CD4-positive, alpha-beta memory T cell (primary cell): Measurements from ENCODE around the gene JMY. TPM values are rescaled to one million over a fixed set of nuclear protein-coding genes. Genes with fewer than 3 reads are reported as not detected.
A peak's percentile ranks its signal among the peaks of the same experiment; 100 is the strongest.

Experiments used
- CTCF ChIA-PET: fragments of 350-600 bp; sonication (Branson Sonifier 250); formaldehyde crosslinking; loops from one replicate; lab custom pipeline; 2021; ENCODE audit warnings: inconsistent platforms; ENCODE audit not compliant: partially characterized antibody; lab: Charles Lee
- POLR2A ChIA-PET: fragments of 350-600 bp; sonication (Branson Sonifier 250); formaldehyde crosslinking; loops from one replicate; lab custom pipeline; 2021; ENCODE audit not compliant: partially characterized antibody; lab: Charles Lee
- DNase-seq, 5 donors: peaks; one replicate each; pipeline versions ENCODE4 v3.0.0 to v3.0.0-alpha.2; 2020 to 2022; ENCODE audit warnings: mixed read lengths in 1 of 5
- H3K27ac ChIP-seq: one replicate; pipeline ENCODE4 v1.7.0; 2013; ENCODE audit warnings: low read depth, low read length
- H3K27me3 ChIP-seq: 2 replicates; pipeline ENCODE4 v1.7.0; 2013; ENCODE audit warnings: mild to moderate bottlenecking, low read length, moderate library complexity; ENCODE audit not compliant: insufficient read depth
- H3K36me3 ChIP-seq: 2 replicates; pipeline ENCODE4 v1.7.0; 2013; ENCODE audit warnings: mild to moderate bottlenecking, low read length, moderate library complexity; ENCODE audit not compliant: insufficient read depth
- H3K4me1 ChIP-seq: 2 replicates; pipeline ENCODE4 v1.7.0; 2013; ENCODE audit warnings: mild to moderate bottlenecking, low read length, moderate library complexity; ENCODE audit not compliant: insufficient read depth
- H3K4me3 ChIP-seq, 2 donors: one replicate each; pipeline ENCODE4 v1.7.0; 2013; ENCODE audit warnings: low read length in 2 of 2, mild to moderate bottlenecking in 1 of 2
- H3K9me3 ChIP-seq, 2 donors: one replicate each; pipeline ENCODE4 v1.7.0; 2013; ENCODE audit warnings: low read length in 2 of 2, control low read depth in 1 of 2; ENCODE audit not compliant: control insufficient read depth in 1 of 2
- H3K27ac Mint-ChIP-seq, 7 donors: one replicate each; pipeline ENCODE4 v1.8.0; 2020 to 2021; ENCODE audit warnings: mixed read lengths in 7 of 7, mild to moderate bottlenecking in 6 of 7, inconsistent platforms in 3 of 7, moderate library complexity in 3 of 7
- H3K27me3 Mint-ChIP-seq, 2 donors: one replicate each; pipeline ENCODE4 v1.8.0; 2020 to 2021; ENCODE audit warnings: mixed read lengths in 2 of 2
- H3K36me3 Mint-ChIP-seq, 2 donors: one replicate each; pipeline ENCODE4 v1.8.0; 2020 to 2021; ENCODE audit warnings: mixed read lengths in 2 of 2, inconsistent platforms in 1 of 2, mild to moderate bottlenecking in 1 of 2
- H3K4me1 Mint-ChIP-seq, 4 donors: one replicate each; pipeline ENCODE4 v1.8.0; 2020 to 2021; ENCODE audit warnings: mixed read lengths in 4 of 4, mild to moderate bottlenecking in 1 of 4
- H3K4me3 Mint-ChIP-seq, 8 donors: one replicate each; pipeline ENCODE4 v1.8.0; 2020 to 2021; ENCODE audit warnings: mixed read lengths in 8 of 8, mild to moderate bottlenecking in 7 of 8, moderate library complexity in 6 of 8, inconsistent platforms in 3 of 8
- H3K9me3 Mint-ChIP-seq, 8 donors: one replicate each; pipeline ENCODE4 v1.8.0; 2020 to 2021; ENCODE audit warnings: mixed read lengths in 8 of 8, mild to moderate bottlenecking in 5 of 8, inconsistent platforms in 3 of 8, moderate library complexity in 1 of 8
- intact Hi-C: fragments of 100-400 bp; cut with micrococcal nuclease; formaldehyde crosslinking; loops from one replicate; pipeline ENCODE4 v1.15.1; 2023
- polyA plus RNA-seq, 2 donors: library from polyadenylated mRNA; unstranded; fragments of 300-500 nt; fragmentation: Illumina TruSeq; gene quantifications; one replicate each; pipeline ENCODE4 v1.2.3, GENCODE V29; 2021
- total RNA-seq, 2 experiments: library from RNA; stranded (reverse); gene quantifications; one replicate each; pipeline ENCODE4 v1.2.3, GENCODE V29; 2021

JMY gene
- total and polyA plus RNA-seq, 4 experiments from 2014 or later = 4.0 to 29.7 (median 15.6) TPM

DNA sequence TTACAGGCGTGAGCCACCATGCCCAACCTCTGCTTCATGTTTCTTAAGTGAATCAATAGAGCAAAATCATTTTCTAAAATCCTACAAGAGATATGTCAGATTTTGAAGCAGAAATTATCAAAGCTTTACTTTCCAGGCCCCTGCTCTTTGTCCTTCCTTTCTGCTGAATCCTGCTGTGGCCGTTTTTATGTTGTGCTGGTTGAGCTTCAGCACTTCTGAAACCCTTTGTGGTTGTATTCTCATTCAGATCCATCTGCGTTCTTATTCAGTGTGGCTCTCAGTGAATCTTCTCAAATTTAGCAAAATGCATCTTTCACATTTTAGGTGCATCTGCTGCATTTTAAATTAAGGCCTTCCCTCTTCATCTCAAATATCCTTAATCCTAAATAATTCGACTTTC, 26.0 kb downstream of the JMY start:
- Mint-ChIP-seq H3K27me3 (no peaks in the 10 kb centered on the region), H3K9me3 (no peaks in the 10 kb centered on the region), H3K36me3 (peaks cover 3 to 16% of the 10 kb centered on the region in 2 donors), H3K27ac (peak overlapping the region in 2 of 7 donors; percentile 28 to 68), H3K4me1 (peaks cover 30 to 50% (median 30%) of the 10 kb centered on the region in 4 donors), H3K4me3 (peak overlapping the region in 1 of 8 donors; percentile 2)
- H3K9me3 ChIP-seq = no peaks in the 10 kb centered on the region
- no peaks in the 10 kb centered on the region for H3K27me3 ChIP-seq
- intact Hi-C loops = no loop called here
- H3K36me3 ChIP-seq = no peaks in the 10 kb centered on the region
- no peak overlapping the region for H3K27ac ChIP-seq
- POLR2A ChIA-PET = no interaction called here
- CTCF ChIA-PET = no interaction called here
- H3K4me1 ChIP-seq = peaks cover 27% of the 10 kb centered on the region
- no peak for DNase-seq
- H3K4me3 ChIP-seq = no peak overlapping the region

- Mint-ChIP-seq H3K27ac (peak overlapping the region in 2 of 7 donors; percentile 12 to 30), H3K4me1 (peaks cover 32 to 56% (median 36%) of the 10 kb centered on the region in 4 donors), H3K36me3 (peaks cover 8 to 17% of the 10 kb centered on the region in 2 donors), H3K4me3 (peak overlapping the region in 2 of 8 donors; percentile 5 to 21), H3K9me3 (peaks cover 0 to 1% (median 0%) of the 10 kb centered on the region in 8 donors), H3K27me3 (no peaks in the 10 kb centered on the region)
- Histone ChIP-seq H3K27ac (no peak overlapping the region), H3K4me1 (peaks cover 27% of the 10 kb centered on the region), H3K9me3 (no peaks in the 10 kb centered on the region), H3K36me3 (no peaks in the 10 kb centered on the region), H3K4me3 (no peak overlapping the region), H3K27me3 (no peaks in the 10 kb centered on the region)
- intact Hi-C loops = no loop called here
- ChIA-PET CTCF (no interaction called here), POLR2A (no interaction called here)
- DNase-seq = peak in 1 of 5 donors; percentile 19
These were observed 27.4 kb downstream of the JMY start for GRCh38 chr5:79263290-79263689.

DNA sequence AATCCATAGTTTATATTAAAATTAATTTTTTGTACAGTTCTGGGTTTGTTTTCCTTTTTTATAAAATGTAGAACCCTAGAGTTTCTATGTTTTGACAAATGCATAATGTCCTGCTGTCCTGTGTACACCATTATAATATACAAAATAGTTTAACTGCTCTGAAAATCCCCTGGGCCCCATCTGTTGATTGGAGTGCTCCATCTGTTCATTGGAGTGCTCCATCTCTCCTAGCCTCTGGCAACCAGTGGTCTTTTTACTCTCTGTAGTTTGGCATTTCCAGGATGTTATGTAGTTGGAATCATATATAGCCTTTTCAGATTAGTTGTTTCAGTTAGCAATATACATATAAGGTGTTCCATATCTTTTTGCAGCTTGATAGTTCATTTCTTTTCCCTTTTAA, 31.2 kb downstream of the JMY start:
- H3K4me1 Mint-ChIP-seq = peaks cover 43 to 63% (median 51%) of the 10 kb centered on the region in 4 donors
- H3K27me3 Mint-ChIP-seq = no peaks in the 10 kb centered on the region
- peaks cover 18 to 26% of the 10 kb centered on the region in 2 donors for H3K36me3 Mint-ChIP-seq
- Histone ChIP-seq H3K4me1 (peaks cover 20% of the 10 kb centered on the region), H3K4me3 (no peak overlapping the region), H3K27ac (no peak overlapping the region), H3K27me3 (no peaks in the 10 kb centered on the region), H3K36me3 (no peaks in the 10 kb centered on the region), H3K9me3 (no peaks in the 10 kb centered on the region)
- intact Hi-C loops = no loop called here
- DNase-seq = no peak
- ChIA-PET CTCF (no interaction called here), POLR2A (no interaction called here)
- peaks cover 0 to 1% (median 0%) of the 10 kb centered on the region in 8 donors for H3K9me3 Mint-ChIP-seq
- H3K27ac Mint-ChIP-seq = no peak overlapping the region
- no peak overlapping the region for H3K4me3 Mint-ChIP-seq

GRCh38 chr5:79269733-79270166, 33.8 kb downstream of the JMY start:
- intact Hi-C loops = no loop called here
- CTCF ChIA-PET = no interaction called here

GRCh38 chr5:79273341-79273740, 37.4 kb downstream of the JMY start:
- Histone ChIP-seq H3K9me3 (no peaks in the 10 kb centered on the region), H3K4me3 (no peak overlapping the region), H3K27me3 (no peaks in the 10 kb centered on the region), H3K36me3 (no peaks in the 10 kb centered on the region), H3K27ac (no peak overlapping the region), H3K4me1 (no peaks in the 10 kb centered on the region)
- Mint-ChIP-seq H3K4me3 (no peak overlapping the region), H3K9me3 (peaks cover 0 to 2% (median 0%) of the 10 kb centered on the region in 8 donors), H3K36me3 (peaks cover 18 to 23% of the 10 kb centered on the region in 2 donors), H3K4me1 (peaks cover 27 to 60% (median 44%) of the 10 kb centered on the region in 4 donors), H3K27me3 (no peaks in the 10 kb centered on the region), H3K27ac (no peak overlapping the region)
- DNase-seq = no peak
- CTCF ChIA-PET = no interaction called here
- POLR2A ChIA-PET = no interaction called here
- intact Hi-C loops = no loop called here

More at GRCh38 chr5:79269733-79270166, 33.8 kb downstream of the JMY start:
- Histone ChIP-seq H3K4me1 (peaks cover 8% of the 10 kb centered on the region), H3K27me3 (no peaks in the 10 kb centered on the region), H3K27ac (no peak overlapping the region), H3K36me3 (no peaks in the 10 kb centered on the region), H3K4me3 (no peak overlapping the region), H3K9me3 (no peaks in the 10 kb centered on the region)
- H3K9me3 Mint-ChIP-seq = peaks cover 0 to 4% (median 0%) of the 10 kb centered on the region in 8 donors
- H3K4me3 Mint-ChIP-seq = no peak overlapping the region
- H3K27me3 Mint-ChIP-seq = no peaks in the 10 kb centered on the region
- POLR2A ChIA-PET = no interaction called here
- peaks cover 16 to 18% of the 10 kb centered on the region in 2 donors for H3K36me3 Mint-ChIP-seq
- H3K4me1 Mint-ChIP-seq = peaks cover 37 to 66% (median 50%) of the 10 kb centered on the region in 4 donors
- H3K27ac Mint-ChIP-seq = peak overlapping the region in 1 of 7 donors; percentile 35
- DNase-seq = no peak

DNA sequence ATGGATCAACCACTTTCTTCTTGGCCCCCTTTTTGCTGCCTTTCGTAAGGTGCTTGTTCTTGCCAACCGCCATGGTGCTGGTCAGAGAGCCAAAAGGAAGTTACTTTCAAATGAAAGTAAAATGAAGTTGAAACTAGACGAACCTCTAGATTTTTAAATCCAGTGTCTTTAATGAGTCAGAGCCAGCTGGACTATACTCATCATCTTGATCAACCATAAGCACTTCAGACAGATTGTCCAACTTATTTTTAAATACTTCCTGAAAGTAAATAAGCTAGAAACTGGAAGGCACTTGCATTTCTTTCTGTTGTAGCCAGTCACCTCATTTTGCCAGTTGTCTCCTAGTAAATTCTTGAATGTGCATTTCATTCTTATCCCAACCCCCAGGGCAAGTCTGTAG, 48.9 kb downstream of the JMY start:
- DNase-seq = no peak
- H3K4me3 ChIP-seq = no peak overlapping the region
- no peaks in the 10 kb centered on the region for H3K27me3 ChIP-seq
- H3K36me3 ChIP-seq = peaks cover under 1% of the 10 kb centered on the region
- CTCF ChIA-PET = no interaction called here
- no peak overlapping the region for H3K27ac Mint-ChIP-seq
- H3K9me3 Mint-ChIP-seq = no peaks in the 10 kb centered on the region
- H3K36me3 Mint-ChIP-seq = peaks cover 47 to 60% of the 10 kb centered on the region in 2 donors
- no peak overlapping the region for H3K4me3 Mint-ChIP-seq
- intact Hi-C loops = loop anchor here (5.0 kb wide), 1 partner anchor 48 kb away; the partner anchor contains the start of gene JMY
- no peaks in the 10 kb centered on the region for H3K9me3 ChIP-seq
- H3K4me1 Mint-ChIP-seq = peaks cover 7 to 28% (median 22%) of the 10 kb centered on the region in 4 donors
- H3K27me3 Mint-ChIP-seq = no peaks in the 10 kb centered on the region
- H3K4me1 ChIP-seq = no peaks in the 10 kb centered on the region
- POLR2A ChIA-PET = no interaction called here
- no peak overlapping the region for H3K27ac ChIP-seq

- no peak for DNase-seq
- H3K9me3 Mint-ChIP-seq = no peaks in the 10 kb centered on the region
- no peak overlapping the region for H3K4me3 ChIP-seq
- no peaks in the 10 kb centered on the region for H3K27me3 Mint-ChIP-seq
- no peaks in the 10 kb centered on the region for H3K9me3 ChIP-seq
- no peak overlapping the region for H3K27ac ChIP-seq
- peaks cover 4% of the 10 kb centered on the region for H3K36me3 ChIP-seq
- H3K27me3 ChIP-seq = no peaks in the 10 kb centered on the region
- H3K4me1 ChIP-seq = no peaks in the 10 kb centered on the region
- H3K4me1 Mint-ChIP-seq = peaks cover 7 to 28% (median 22%) of the 10 kb centered on the region in 4 donors
- peaks cover 44 to 59% of the 10 kb centered on the region in 2 donors for H3K36me3 Mint-ChIP-seq
- intact Hi-C loops = loop anchor here (5.0 kb wide), 1 partner anchor 48 kb away; the partner anchor contains the start of gene JMY
- H3K27ac Mint-ChIP-seq = no peak overlapping the region
- H3K4me3 Mint-ChIP-seq = no peak overlapping the region
- ChIA-PET CTCF (no interaction called here), POLR2A (no interaction called here)
These were observed 49.4 kb downstream of the JMY start for GRCh38 chr5:79285285-79285684.
